UCSD-AML1 (cell line): ENCODE results near the gene GGTLC2.
"Not testable (repeated sequence)": the region's sequence is repeated elsewhere in the genome, so short reads cannot be mapped to it uniquely, and the experiment has no call there.

Experiments used
- DNase-seq: peaks from one replicate; lab custom pipeline; 2025; ENCODE audit not compliant: unreplicated experiment; lab: John Stamatoyannopoulos, UW

The GGTLC2 gene

DNA sequence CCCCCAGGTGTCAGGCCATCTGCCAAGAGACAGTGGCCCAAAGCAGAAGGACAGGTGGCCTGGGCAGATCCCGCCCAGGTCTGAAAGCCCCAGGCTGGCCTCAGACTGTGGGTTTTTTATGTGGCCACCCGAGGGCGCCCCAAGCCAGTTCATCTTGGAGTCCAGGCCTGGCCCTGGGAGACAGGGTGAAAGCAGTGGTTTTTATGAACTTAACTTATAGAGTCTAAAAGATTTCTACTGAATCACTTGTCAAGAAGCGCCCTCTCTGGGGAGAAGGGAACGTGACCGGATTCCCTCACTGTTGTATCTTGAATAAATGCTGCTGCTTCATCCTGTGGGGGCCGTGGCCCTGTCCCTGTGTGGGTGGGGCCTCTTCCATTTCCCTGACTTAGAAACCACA, 8.2 kb upstream of the GGTLC2 start:
- peak; percentile 22 for DNase-seq

DNA sequence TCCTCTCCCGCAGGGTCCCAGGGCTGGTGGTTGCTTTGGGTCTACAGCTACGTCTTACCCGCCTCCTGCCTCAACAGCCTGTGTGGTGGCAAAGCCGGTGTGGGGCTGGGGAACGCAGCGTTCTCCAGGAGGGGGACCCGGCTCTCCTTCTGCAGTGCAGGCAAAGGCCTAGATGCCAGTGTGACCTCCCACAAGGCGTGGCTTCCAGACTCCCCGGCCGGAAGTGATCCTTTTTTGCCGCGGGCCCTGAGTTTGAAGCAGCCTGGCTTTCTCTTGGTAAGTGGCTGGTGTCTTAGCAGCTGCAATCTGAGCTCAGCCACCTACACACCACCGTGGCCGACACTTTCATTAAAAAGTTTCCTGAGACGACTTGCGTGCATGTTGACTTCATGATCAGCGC, 6.1 kb upstream of the GGTLC2 start:
- not testable (repeated sequence) for DNase-seq

DNA sequence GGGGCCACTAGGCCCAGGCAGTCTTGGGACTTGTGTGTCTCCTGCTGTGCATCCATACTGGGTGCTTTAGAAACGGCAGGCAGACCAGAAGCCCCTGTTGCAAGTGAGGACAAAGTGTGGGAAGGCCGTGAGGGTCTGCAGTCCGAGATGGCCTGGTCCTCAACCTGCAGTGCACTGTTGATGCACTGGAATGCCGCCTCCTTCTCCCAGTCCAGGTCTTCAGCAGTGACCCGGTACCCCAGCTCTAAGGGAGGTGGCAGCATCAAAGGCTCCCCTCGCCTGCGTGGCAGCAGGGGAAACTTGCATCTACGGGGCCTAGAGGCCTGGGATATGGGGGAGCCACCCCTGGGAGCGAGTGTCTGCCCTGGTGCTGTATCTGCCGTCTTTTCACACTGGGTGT, 2.2 kb upstream of the GGTLC2 start:
- not testable (repeated sequence) for DNase-seq

- DNase-seq = not testable (repeated sequence)
Observed at GRCh38 chr22:22645969-22646368, 1.6 kb downstream of the GGTLC2 start.

DNA sequence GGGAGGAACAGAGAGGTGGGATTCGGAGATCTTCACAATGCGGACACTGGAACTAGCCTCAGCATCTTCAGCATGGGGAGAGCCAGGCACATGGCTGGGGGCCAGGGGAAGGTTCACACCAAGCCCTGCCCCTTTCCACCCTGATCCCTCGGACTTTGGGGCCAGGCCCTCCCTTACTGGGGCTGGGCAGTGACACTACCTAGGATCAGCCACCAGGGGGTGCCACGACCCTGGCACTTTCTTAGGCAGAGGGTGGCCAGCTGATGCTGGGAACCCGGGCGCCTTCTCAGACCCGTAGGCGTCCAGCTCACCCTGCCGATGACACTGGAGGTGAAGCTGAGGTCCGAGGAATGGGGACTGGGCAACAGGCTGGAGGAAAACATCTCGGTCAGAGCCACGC, 3.5 kb downstream of the GGTLC2 start:
- DNase-seq = not testable (repeated sequence)

- DNase-seq = not testable (repeated sequence)
Observed at GRCh38 chr22:22648863-22649536, 4.6 kb downstream of the GGTLC2 start.

DNA sequence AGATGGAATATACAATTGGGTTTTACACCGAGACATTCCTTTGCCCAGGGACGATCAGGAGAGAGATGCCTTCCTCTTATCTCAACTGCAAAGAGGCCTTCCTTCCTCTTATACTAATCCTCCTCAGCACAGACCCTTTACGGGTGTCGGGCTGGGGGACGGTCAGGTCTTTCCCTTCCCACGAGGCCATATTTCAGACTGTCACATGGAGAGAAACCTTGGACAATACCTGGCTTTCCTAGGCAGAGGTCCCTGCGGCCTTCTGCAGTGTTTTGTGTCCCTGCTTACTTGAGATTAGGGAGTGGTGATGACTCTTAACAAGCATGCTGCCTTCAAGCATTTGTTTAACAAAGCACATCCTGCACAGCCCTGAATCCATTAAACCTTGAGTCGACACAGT, 5.3 kb downstream of the GGTLC2 start:
- DNase-seq = not testable (repeated sequence)

- not testable (repeated sequence) for DNase-seq
Observed at GRCh38 chr22:22650398-22650797, 6.0 kb downstream of the GGTLC2 start.

DNA sequence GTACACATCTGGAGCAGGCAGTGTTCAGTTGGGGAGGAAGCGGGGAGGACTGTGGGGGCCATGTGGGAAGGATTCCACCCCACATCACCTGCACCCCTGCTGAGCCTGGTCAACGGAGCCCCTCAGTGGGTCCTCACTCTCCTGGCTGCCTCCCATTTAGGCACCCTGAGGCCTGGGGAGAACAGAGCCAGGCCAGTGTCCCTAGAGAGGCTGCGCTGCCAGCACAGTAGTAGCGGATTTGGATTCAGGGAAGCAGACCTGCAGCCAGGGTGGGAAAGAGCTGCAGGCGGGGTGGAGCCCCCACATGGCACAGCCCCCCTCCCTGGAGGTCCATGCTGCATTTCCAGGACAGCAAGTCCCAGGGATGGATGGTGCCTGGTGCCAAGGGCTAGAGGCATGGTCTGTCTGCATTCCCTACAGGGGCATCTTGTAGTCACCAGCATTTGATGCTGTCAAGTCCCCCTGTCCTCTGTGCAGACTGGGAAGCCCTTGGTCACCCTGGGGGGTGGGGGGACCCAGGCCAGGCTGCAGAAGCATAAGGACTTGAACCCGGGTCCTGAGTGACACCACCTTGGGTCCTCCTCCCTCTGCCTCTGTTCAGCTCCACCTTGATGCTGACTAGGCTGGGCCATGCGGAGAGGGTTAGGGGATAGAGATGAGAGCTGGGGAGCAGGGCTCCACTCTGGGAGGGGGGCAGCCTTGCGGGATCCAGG, 6.5 kb downstream of the GGTLC2 start:
- not testable (repeated sequence) for DNase-seq

DNA sequence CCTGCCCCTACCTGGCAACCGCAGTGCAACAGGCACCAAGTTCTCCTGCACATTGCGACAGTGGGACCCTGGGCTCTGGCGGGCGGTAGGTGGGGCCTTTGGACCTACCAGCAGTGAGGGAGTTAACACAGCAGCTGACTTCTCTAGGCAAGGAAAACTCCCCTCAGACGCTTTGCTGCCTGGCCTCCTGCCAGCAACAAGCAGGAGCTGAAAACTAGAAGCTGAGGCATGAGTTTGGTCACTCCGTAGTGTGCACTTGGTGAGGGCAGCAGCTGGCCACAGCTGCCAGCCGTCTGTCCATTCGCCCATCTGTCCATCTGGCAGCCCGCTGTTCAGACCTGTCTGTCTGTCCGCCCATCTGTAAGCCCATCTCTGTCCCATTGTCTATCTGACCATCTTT, 7.2 kb downstream of the GGTLC2 start:
- not testable (repeated sequence) for DNase-seq

DNA sequence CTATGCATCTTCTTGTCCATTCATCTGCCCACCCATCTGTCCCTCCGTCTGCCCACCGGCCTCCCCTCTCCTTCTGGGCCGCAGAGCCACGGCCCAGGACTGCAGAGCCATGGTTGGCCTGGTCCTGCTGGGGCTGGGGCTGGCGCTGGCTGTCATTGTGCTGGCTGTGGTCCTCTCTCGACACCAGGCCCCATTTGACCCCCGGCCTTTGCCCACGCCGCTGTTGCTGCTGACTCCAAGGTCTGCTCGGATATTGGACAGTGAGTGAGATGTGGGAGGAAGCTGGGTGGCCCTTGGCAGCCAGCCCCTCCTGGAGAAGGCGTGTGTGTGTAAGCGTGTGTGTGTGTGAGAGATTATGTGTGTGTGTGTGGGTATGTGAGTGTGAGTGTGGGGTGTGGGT, 7.7 kb downstream of the GGTLC2 start:
- DNase-seq = not testable (repeated sequence)

GRCh38 chr22:22652573-22652972, 8.2 kb downstream of the GGTLC2 start:
- not testable (repeated sequence) for DNase-seq

DNA sequence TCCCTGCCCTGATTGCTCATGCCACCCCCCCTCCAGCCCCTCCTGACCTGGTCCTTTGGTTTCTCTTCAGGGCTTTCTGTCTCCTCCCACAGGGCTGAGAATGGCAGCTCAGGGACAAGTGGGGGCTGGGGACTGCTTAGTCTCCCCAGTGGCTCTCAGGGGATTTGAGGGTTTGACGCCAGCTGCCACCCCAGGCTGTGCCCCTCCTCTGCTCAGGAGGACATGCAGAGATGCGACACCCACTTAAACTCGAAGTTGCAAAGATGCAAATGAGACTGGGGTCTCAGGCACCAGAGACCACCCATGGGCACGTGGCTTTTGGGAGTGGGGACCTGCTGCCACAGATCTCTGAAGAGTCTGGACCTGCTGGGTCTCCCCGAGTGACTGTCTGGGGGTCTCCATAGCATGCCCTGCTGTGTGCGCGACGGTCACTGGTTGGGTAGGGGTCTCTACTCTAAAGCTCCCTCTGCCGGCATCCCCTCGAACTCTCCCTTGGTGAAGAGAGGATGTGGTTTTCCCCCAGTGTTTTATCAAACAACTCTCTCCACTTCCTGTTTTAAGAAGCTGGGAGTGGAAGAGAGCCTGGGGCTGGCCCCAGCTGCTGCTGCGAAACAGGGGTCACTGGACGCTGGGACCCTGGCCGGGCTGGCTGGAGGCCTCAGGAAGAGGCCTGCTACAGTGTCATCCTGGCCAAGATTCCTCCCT, 9.4 kb downstream of the GGTLC2 start:
- not testable (repeated sequence) for DNase-seq

DNA sequence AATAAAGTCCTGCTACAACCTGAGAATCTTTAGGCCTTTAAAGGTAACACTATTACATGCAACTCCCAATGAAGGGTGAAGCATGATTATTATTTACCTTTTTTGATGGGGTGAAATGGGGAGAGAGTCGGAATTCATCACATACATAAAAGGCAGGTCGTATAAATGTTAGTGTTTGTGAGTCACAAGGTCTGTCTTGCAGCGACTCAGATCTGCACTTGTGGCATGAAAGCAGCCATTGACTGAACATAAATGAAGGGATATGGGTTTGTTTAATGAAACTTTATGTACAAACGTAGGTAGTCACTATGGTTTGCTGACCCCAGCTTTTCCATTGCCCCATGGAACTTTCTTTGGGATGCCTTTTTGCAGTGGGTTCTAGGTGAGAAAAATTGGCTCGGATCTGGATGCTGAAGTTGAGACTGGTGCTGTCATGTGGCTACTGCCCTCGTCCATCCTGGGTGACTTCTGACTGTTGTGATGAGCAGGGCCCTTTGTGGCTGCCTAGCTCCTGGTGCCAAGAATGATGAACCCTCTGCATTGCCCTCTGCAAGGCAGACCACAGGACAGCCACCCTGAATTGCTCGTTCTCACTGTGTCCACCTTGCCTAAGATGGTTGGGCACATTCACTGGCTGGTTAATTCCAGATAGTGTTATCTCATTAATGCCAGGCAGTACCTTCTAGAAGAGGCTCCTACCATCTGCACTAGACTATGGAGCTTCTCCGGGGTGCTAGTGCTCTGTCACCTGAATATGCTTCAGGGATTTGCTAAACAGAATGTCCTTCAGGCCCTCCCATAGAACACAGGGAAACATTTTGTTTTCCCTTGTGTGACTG, 11.3 kb downstream of the GGTLC2 start:
- no peak for DNase-seq

DNA sequence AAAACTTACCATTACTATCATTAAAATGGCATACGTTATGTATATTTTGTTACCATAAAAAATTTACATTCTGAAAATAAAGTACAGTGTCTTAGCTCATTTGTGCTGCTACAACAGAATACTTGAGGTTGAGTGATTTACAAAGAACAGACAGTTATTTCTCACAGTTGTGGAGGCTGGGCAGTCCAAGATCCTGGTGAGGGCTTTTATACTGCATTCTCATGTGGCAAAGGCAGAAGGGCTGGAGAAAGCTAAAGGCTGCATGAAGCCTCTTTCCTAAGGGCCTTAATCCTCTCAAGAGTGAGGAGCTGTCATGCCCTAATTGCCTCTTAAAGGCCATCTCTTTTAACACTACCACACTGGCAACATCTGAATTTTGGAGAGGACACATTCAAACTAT, 13.3 kb downstream of the GGTLC2 start:
- DNase-seq = no peak

- DNase-seq = no peak
Observed at GRCh38 chr22:22661275-22661674, 16.9 kb downstream of the GGTLC2 start.

- DNase-seq = no peak
Observed at GRCh38 chr22:22662095-22662494, 17.7 kb downstream of the GGTLC2 start.

DNA sequence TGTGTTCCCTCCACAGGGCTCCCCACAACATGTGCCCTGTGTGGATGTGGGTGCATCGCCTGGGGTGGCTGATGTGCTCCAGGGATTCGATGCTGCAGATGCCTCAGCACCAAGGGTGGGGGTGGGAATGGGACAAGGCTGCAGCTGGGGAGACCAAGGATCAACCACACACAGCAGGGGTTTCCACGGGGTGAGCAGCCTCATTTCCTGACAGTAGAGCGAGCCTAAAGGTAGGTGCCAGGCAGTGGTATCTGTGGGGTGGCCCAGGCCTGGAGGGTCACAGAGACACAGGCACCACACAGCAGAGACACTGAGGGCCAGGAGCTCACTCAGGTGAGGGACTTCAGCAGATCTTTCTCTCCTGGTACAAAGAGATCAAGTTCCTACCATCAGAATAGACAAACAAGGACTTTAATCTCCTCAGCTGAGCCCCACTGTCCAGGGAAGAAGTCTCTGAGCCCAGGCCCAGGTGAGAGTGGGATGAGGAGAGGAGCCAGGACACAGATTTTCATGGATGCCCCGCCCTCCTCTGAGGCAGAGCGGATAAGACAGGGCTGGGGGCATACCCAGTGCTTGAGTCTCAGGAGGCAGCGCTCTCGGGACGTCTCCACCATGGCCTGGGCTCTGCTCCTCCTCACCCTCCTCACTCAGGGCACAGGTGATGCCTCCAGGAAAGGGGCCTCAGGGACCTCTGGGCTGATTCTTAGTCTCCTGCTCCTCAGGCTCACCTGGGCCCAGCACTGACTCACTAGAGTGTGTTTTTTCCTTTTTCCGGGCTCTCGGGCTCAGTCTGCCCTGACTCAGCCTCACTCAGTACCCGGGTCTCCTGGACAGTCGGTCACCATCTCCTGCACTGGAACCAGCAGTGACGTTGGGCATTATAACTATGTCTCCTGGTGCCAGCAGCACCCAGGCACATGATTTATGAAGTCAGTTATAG, 19.7 kb downstream of the GGTLC2 start:
- DNase-seq = no peak

DNA sequence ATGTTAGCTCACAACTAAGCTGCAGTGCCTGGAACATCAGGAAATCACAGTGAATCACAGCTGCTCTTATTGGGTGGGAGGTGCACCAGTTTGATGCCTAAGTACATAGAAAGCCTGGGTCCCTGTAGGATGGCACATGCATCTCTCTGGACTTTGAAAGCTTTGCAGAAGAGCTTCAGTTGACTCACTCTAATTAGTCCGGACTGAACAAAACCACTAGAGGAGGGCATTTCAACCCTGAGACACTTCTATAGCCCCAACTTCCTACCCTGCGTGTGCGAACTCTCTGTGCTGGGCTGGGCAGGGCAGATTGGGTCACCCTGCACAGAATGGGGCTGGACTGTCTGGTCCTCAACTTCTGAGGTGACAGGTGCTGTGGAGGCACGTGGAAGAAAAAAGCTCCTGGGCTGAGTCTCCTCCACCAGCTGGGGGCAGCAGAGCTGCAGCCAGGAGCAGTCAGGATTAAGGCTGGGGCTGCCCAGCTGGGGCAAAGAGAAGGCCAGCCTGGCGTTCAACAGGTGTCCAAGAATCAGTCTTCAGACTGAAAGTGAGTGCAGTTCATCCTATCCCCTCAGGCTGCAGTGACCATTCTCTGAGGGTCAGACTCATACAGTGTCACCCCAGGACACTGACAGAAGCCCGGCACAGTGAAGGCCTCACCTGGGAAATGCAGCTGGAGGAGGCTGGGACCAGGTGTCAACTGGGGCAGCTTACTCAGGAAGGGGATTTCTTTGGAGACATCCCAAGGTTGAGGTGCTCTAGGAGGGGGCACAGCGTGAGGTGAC, 22.1 kb downstream of the GGTLC2 start:
- peak; percentile 39 for DNase-seq
